ENCODE measurements around the gene COL2A1.

COL2A1 gene

GRCh38 chr12:47988073-47989022 is 15.9 kb downstream of the COL2A1 start:
- no peak for DNase-seq

GRCh38 chr12:47987411-47988072 is 16.7 kb downstream of the COL2A1 start:
- DNase-seq = no peak

GRCh38 chr12:47986832-47987231 is 17.4 kb downstream of the COL2A1 start:
- DNase-seq = no peak

GRCh38 chr12:47986291-47986660 is 18.0 kb downstream of the COL2A1 start:
- no peak for DNase-seq

- DNase-seq = no peak
Observed at GRCh38 chr12:47985596-47986290, 18.5 kb downstream of the COL2A1 start.

- no peak for DNase-seq
Observed at GRCh38 chr12:47984331-47984801, 19.9 kb downstream of the COL2A1 start.

GRCh38 chr12:47983541-47984115 is 20.6 kb downstream of the COL2A1 start:
- no peak for DNase-seq

- DNase-seq = no peak
Observed at GRCh38 chr12:47982770-47983169, 21.5 kb downstream of the COL2A1 start.

- DNase-seq = no peak
Observed at GRCh38 chr12:47982311-47982710, 22.0 kb downstream of the COL2A1 start.

GRCh38 chr12:47981496-47982260 is 22.6 kb downstream of the COL2A1 start:
- no peak for DNase-seq

- DNase-seq = no peak
Observed at GRCh38 chr12:47980779-47981495, 23.3 kb downstream of the COL2A1 start.

- DNase-seq = no peak
Observed at GRCh38 chr12:47980197-47980596, 24.1 kb downstream of the COL2A1 start.

- DNase-seq = no peak
Observed at GRCh38 chr12:47979686-47980085, 24.6 kb downstream of the COL2A1 start.

- no peak for DNase-seq
Observed at GRCh38 chr12:47979166-47979565, 25.1 kb downstream of the COL2A1 start.

GRCh38 chr12:47978598-47978873 is 25.7 kb downstream of the COL2A1 start:
- DNase-seq = no peak

GRCh38 chr12:47977772-47978597 is 26.3 kb downstream of the COL2A1 start:
- no peak for DNase-seq

GRCh38 chr12:47977046-47977771 is 27.1 kb downstream of the COL2A1 start:
- DNase-seq = no peak

GRCh38 chr12:47975816-47976215 is 28.5 kb downstream of the COL2A1 start:
- no peak for DNase-seq

- no peak for DNase-seq
Observed at GRCh38 chr12:47975036-47975620, 29.1 kb downstream of the COL2A1 start.

- no peak for DNase-seq
Observed at GRCh38 chr12:47973870-47974269, 30.4 kb downstream of the COL2A1 start.

All from NCI-H1694 (cell line).